Activated effector memory CD4-positive, alpha-beta T cell treated with Interleukin-2 at 50 U/mL for 16 hours (primary cell): ENCODE results near the gene NRSN1.

ENCODE experiments used
- DNase-seq: peaks from one replicate; pipeline ENCODE4 v3.0.0-alpha.2; 2020

Gene NRSN1

DNA sequence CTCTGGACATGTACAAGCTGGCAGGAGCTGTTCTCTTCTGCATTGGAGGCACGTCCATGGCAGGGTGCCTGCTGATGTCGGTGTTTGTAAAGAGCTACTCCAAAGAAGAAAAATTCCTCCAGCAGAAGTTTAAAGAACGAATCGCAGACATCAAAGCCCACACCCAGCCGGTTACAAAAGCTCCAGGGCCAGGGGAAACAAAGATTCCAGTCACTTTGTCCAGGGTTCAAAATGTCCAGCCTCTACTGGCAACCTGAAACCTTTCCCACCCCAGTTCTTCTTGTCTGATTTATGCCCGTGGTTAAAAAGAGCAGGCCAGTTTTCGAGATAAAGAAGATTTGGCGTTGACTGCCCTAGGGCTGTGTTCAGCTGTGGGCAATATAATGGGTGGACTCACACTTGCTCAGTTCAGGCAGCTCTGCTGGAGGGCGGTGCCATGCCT lies 19.7 kb downstream of the NRSN1 start:
- DNase-seq = no peak

DNA sequence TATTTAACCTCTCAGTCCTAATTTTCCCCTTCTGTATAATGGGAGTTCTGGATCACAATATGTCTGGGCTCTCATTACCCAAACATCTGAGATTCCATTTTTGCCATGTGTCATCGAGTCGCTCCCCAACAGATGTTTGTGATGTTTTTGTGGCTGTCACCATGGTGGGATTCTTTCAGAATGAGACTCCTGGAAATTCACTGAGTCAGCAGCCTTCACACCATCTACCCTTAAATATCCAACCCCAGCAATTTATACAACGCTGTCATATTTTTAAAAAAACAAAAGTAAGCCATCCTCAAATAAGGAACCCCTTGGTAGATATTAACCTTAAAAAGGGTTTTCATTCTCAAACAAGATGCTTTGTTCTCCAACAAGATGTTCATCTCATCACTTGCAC lies 20.9 kb downstream of the NRSN1 start:
- no peak for DNase-seq

- no peak for DNase-seq
Measured at GRCh38 chr6:24147511-24148153, 21.6 kb downstream of the NRSN1 start.

GRCh38 chr6:24148154-24148570 lies 22.1 kb downstream of the NRSN1 start:
- DNase-seq = no peak

GRCh38 chr6:24148684-24149083 lies 22.7 kb downstream of the NRSN1 start:
- no peak for DNase-seq

- no peak for DNase-seq
Measured at GRCh38 chr6:24149296-24149695, 23.3 kb downstream of the NRSN1 start.

GRCh38 chr6:24149836-24150235 lies 23.8 kb downstream of the NRSN1 start:
- no peak for DNase-seq

DNA sequence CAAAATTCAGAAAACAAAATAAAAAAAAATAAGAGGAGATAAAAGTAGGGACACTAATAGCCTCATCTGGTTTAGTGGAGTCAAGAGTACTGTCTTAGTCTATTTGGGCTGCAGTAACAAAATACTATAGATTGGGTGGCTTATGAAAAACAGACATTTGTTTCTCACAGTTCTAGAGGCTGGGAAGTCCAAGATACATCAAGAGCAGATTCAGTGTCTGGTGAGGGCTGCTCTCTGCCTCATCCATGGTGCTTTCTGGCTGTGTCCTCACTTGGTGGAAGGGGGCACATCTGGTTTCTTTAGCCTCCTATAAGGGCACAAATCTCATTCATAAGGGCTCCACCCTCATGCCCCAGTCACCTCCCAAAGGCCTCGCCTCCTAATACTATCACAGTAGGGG lies 26.0 kb downstream of the NRSN1 start:
- DNase-seq = no peak

DNA sequence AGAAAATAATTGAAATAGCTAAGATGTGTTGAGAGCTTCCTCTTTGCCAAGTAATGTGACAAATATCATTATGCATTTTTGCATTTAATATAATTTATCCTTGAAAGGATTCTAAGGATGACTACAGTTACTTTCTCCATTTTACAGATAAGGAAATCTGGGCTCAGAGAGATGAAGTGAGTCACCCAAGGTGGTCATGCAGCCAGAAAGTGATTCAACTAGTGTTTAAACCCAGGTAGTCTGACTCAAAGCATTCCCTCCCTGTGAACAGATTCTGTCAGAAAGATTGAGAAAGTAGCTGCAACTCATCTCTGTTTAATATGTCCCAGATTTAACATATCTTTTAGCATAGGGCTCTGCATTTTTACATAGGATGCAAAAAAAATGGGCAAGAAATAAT lies 28.1 kb downstream of the NRSN1 start:
- DNase-seq = no peak

- DNase-seq = no peak
Measured at GRCh38 chr6:24157886-24158285, 31.9 kb downstream of the NRSN1 start.

DNA sequence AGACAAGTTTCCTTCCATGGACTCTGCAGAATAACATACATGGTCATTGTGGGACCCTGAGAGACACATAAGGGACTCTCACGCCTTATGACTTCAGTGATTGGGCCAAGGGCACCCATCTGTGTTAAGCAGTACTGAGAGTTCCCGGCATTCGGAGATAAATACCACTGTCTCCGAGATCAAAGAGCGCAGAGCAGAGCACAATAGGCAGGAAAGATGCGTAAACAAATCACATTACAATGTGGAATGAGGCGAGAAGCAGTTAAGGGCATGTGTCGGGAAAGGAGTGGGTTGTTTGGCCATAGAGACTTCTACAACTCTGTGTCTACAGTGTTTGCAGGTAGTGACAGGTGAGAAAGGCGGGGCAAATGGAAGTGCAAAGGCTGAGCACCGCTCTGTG lies 57.6 kb downstream of the NRSN1 start:
- DNase-seq = no peak

DNA sequence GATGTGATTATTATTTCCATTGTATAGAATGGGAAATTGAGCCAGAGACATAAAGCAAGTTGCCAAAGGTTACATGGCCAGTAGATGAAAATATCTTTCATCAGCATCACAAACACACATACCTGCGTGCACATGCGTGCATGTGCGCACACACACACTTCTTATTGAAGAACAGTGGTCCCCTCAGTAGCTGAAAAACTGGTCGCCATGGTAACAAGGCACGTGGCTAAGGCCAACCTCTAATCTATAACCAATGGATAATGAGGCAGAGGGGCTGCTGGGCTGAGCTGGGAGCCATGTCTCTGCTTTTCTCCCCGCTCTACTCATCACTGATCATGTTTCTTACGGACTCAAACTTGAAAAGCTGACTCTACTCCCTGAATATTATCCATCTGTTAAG lies 60.3 kb downstream of the NRSN1 start:
- DNase-seq = no peak

GRCh38 chr6:24187965-24188577 lies 62.1 kb downstream of the NRSN1 start:
- DNase-seq = no peak

GRCh38 chr6:24188578-24189080 lies 62.6 kb downstream of the NRSN1 start:
- no peak for DNase-seq

- no peak for DNase-seq
Measured at GRCh38 chr6:24191346-24191745, 65.3 kb downstream of the NRSN1 start.

GRCh38 chr6:24193364-24193763 lies 67.3 kb downstream of the NRSN1 start:
- DNase-seq = no peak

DNA sequence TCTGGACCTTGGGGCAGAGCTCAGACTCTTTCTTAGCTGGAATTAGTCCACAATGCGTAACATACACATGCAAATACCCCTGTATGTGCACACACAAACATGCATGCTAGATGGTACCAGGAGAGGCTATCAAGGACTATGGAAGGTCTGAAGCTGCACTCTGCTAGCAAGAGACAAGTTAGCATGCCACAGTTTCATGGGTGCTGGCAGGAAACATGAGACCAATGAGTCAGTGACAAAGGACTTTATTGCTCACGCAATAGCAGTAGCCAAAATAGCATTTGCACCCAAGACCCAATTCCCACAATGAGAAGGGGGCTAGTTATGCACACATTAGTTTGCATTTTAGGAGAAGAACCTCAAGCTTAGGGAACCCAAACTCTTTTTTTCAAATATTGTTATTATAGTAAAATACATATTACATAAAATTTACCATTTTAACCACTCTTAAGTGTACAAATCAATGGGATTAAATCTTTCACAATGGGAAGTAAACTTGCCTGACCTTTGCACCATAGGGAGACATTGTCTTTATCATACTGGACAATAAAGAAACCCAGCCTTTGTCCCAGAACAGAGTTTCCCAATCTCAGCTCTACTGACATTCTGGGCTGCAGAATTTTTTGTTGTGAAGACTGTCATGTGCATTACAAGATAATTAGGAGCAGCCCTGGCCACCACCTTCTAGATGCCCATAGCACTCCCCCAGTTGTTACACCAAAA lies 69.1 kb downstream of the NRSN1 start:
- DNase-seq = no peak

- no peak for DNase-seq
Measured at GRCh38 chr6:24195836-24196597, 70.0 kb downstream of the NRSN1 start.
